Thyroid gland (tissue), 4 donors: ENCODE measurements around the gene TEN1. TPM values are rescaled to one million over a fixed set of nuclear protein-coding genes. Genes with fewer than 3 reads are reported as not detected.
A peak's percentile ranks its signal among the peaks of the same experiment; 100 is the strongest.

ENCODE experiments used
- DNase-seq, 2 donors: peaks; one replicate each; pipeline ENCODE4 v3.0.0-alpha.2; 2019
- H3K27ac ChIP-seq, 3 donors: fragments of 200-600 bp; sonication (generic); 1 replicate in 2 of 3; 2 replicates in 1 of 3; pipeline ENCODE4 v1.5.1; 2016 to 2019; ENCODE audit warnings: mild to moderate bottlenecking in 1 of 3, moderate library complexity in 1 of 3
- H3K27me3 ChIP-seq: fragments of 200-600 bp; sonication (generic); one replicate; pipeline ENCODE4 v1.5.1; 2019
- H3K36me3 ChIP-seq, 2 donors: fragments of 200-600 bp; sonication (generic); one replicate each; pipeline ENCODE4 v1.5.1; 2016 to 2019
- H3K4me1 ChIP-seq, 2 donors: fragments of 200-600 bp; sonication (generic); one replicate each; pipeline ENCODE4 v1.5.1; 2017 to 2019
- H3K4me3 ChIP-seq, 3 donors: fragments of 200-600 bp; sonication (generic); replicated peaks in 1 of 3; 1 replicate in 2 of 3; 2 replicates in 1 of 3; pipeline ENCODE4 v1.5.1; 2016; ENCODE audit warnings: mild to moderate bottlenecking in 1 of 3
- H3K9me3 ChIP-seq: fragments of 200-600 bp; sonication (generic); one replicate; pipeline ENCODE4 v1.5.1; 2017
- CTCF ChIP-seq, 6 experiments: fragments of 200-600 bp in 3 of 6; fragments of 450-650 bp in 3 of 6; sonication (generic) in 3 of 6; IDR thresholded peaks; one replicate each; pipeline ENCODE4 v1.5.1; 2016 to 2019; ENCODE audit warnings: antibody characterized with exemption in 6 of 6, mild to moderate bottlenecking in 2 of 6, inconsistent platforms in 1 of 6, moderate library complexity in 1 of 6
- POLR2A ChIP-seq, 2 donors: fragments of 450-650 bp; IDR thresholded peaks; one replicate each; pipeline ENCODE4 v1.6.1; 2017; ENCODE audit warnings: antibody characterized with exemption in 2 of 2, mild to moderate bottlenecking in 2 of 2, moderate library complexity in 1 of 2
- WGBS, 2 donors: methylation state at CpG; one replicate each; pipeline ENCODE4 v1.1.5; 2017; 5-methylcytosine and 5-hydroxymethylcytosine counted together
- intact Hi-C: fragments of 100-400 bp; cut with DNase I; formaldehyde crosslinking; loops from one replicate; pipeline ENCODE4 v1.15.1; 2023
- total RNA-seq, 4 donors: library from RNA; depleted of rRNA; stranded (reverse); fragments of >200 nt; gene quantifications; one replicate each; pipeline ENCODE4 v1.2.3, GENCODE V29; 2016

Gene TEN1
- total RNA-seq, 4 donors from 2014 or later, result 9.5 to 24.2 (median 15.3) TPM

GRCh38 chr17:76023900-76024237, 44.8 kb downstream of the TEN1 start:
- DNase-seq, result no peak
- TF ChIP-seq CTCF (IDR thresholded peaks at IDR 0.05) (no peak), POLR2A (IDR thresholded peaks at IDR 0.05) (no peak)
- peaks cover 0 to 3% of the 10 kb centered on the region in 2 donors for H3K36me3 ChIP-seq
- 88 to 93% methylated on average over 5 to 9 of the region's 9 CpGs for whole genome bisulfite sequencing, 2 donors
- H3K27me3 ChIP-seq, result no peaks in the 10 kb centered on the region
- intact Hi-C loops, result no loop called here
- H3K4me1 ChIP-seq, result peaks cover 9 to 11% of the 10 kb centered on the region in 2 donors
- no peak overlapping the region for H3K4me3 ChIP-seq
- H3K27ac ChIP-seq, result no peak overlapping the region
- H3K9me3 ChIP-seq, result no peaks in the 10 kb centered on the region

GRCh38 chr17:76024353-76024752, 45.3 kb downstream of the TEN1 start:
- TF ChIP-seq CTCF (IDR thresholded peaks at IDR 0.05) (no peak), POLR2A (IDR thresholded peaks at IDR 0.05) (no peak)
- H3K27ac ChIP-seq, result no peak overlapping the region
- intact Hi-C loops, result no loop called here
- no peak overlapping the region for H3K4me3 ChIP-seq
- WGBS, 2 donors, result 76 to 93% methylated on average over 7 of the region's 9 CpGs
- H3K4me1 ChIP-seq, result peaks cover 9 to 11% of the 10 kb centered on the region in 2 donors
- peaks cover 0 to 3% of the 10 kb centered on the region in 2 donors for H3K36me3 ChIP-seq
- no peaks in the 10 kb centered on the region for H3K27me3 ChIP-seq
- H3K9me3 ChIP-seq, result no peaks in the 10 kb centered on the region
- DNase-seq, result no peak

- intact Hi-C loops, result no loop called here
Measured at GRCh38 chr17:76025294-76025693, 46.3 kb downstream of the TEN1 start.

GRCh38 chr17:76026714-76027158, 47.7 kb downstream of the TEN1 start:
- intact Hi-C loops, result no loop called here

More at GRCh38 chr17:76025294-76025693, 46.3 kb downstream of the TEN1 start:
- Histone ChIP-seq H3K27ac (no peak overlapping the region), H3K4me1 (peaks cover 9 to 11% of the 10 kb centered on the region in 2 donors), H3K4me3 (no peak overlapping the region), H3K9me3 (no peaks in the 10 kb centered on the region), H3K27me3 (no peaks in the 10 kb centered on the region), H3K36me3 (peaks cover 0 to 3% of the 10 kb centered on the region in 2 donors)
- TF ChIP-seq POLR2A (IDR thresholded peaks at IDR 0.05), result no peak
- no peak for TF ChIP-seq CTCF (IDR thresholded peaks at IDR 0.05)
- 90 to 95% methylated on average over 6 to 8 of the region's 12 CpGs for WGBS, 2 donors
- DNase-seq, result no peak

More at GRCh38 chr17:76026714-76027158, 47.7 kb downstream of the TEN1 start:
- WGBS, 2 donors, result 17 to 32% methylated on average over 1 to 6 of the region's 15 CpGs
- Histone ChIP-seq H3K4me3 (peak overlapping the region in 2 of 3 donors; percentile 18 to 34), H3K9me3 (no peaks in the 10 kb centered on the region), H3K36me3 (peaks cover 0 to 3% of the 10 kb centered on the region in 2 donors), H3K4me1 (peaks cover 9 to 11% of the 10 kb centered on the region in 2 donors), H3K27ac (peak overlapping the region; percentile 15 to 82 (median 68)), H3K27me3 (no peaks in the 10 kb centered on the region)
- no peak for TF ChIP-seq POLR2A (IDR thresholded peaks at IDR 0.05)
- TF ChIP-seq CTCF (IDR thresholded peaks at IDR 0.05), result peak in 3 of 6 experiments; percentile 34 to 51 (median 41)
- peak; percentile 69 to 75 for DNase-seq
